Astrocyte (in vitro differentiated cells and primary cell): ENCODE measurements around the gene WDR36. TPM values are rescaled to one million over a fixed set of nuclear protein-coding genes. Genes with fewer than 3 reads are reported as not detected.
A peak's percentile ranks its signal among the peaks of the same experiment; 100 is the strongest.

Experiments used
- DNase-seq: peaks from one replicate; pipeline ENCODE4 v3.0.0-alpha.2; 2010; ENCODE audit warnings: low read depth
- FAIRE-seq: peaks from 2 replicates; lab custom pipeline; 2011; peaks lifted over from hg19 to GRCh38; lab: Jason Lieb, UNC
- H2AFZ ChIP-seq: 2 replicates; pipeline ENCODE4 v1.6.0; 2012; ENCODE audit warnings: low read depth, low read length, inconsistent platforms
- H3K27ac ChIP-seq: 2 replicates; pipeline ENCODE4 v1.5.1; 2011; ENCODE audit warnings: low read depth, low read length, inconsistent platforms
- H3K27me3 ChIP-seq: 2 replicates; pipeline ENCODE4 v1.6.0; 2011; ENCODE audit warnings: low read length, inconsistent platforms; ENCODE audit not compliant: insufficient read depth
- H3K36me3 ChIP-seq: 2 replicates; pipeline ENCODE4 v1.5.1; 2011; ENCODE audit warnings: low read length, inconsistent platforms; ENCODE audit not compliant: insufficient read depth
- H3K4me1 ChIP-seq: 2 replicates; pipeline ENCODE4 v1.5.1; 2011; ENCODE audit warnings: low read length, inconsistent platforms; ENCODE audit not compliant: insufficient read depth
- H3K4me2 ChIP-seq: 2 replicates; pipeline ENCODE4 v1.6.0; 2012; ENCODE audit warnings: low read length, inconsistent platforms
- H3K4me3 ChIP-seq: 2 replicates; pipeline ENCODE4 v1.5.1; 2011; ENCODE audit warnings: low read depth, mild to moderate bottlenecking, low read length, inconsistent platforms; ENCODE audit not compliant: insufficient read depth
- H3K79me2 ChIP-seq: 2 replicates; pipeline ENCODE4 v1.6.0; 2012; ENCODE audit warnings: mild to moderate bottlenecking, low read length, inconsistent platforms; ENCODE audit not compliant: insufficient read depth
- H3K9ac ChIP-seq: 2 replicates; pipeline ENCODE4 v1.6.0; 2012; ENCODE audit warnings: mild to moderate bottlenecking, low read length, inconsistent platforms
- H3K9me3 ChIP-seq: 2 replicates; pipeline ENCODE4 v1.5.1; 2012; ENCODE audit warnings: low read depth, mild to moderate bottlenecking, low read length, inconsistent platforms; ENCODE audit not compliant: insufficient read depth
- H4K20me1 ChIP-seq: 2 replicates; pipeline ENCODE4 v1.6.0; 2012; ENCODE audit warnings: low read length, inconsistent platforms; ENCODE audit not compliant: insufficient read depth
- H3K27ac Mint-ChIP-seq: one replicate; pipeline ENCODE4 v1.8.0; 2021; ENCODE audit warnings: mild to moderate bottlenecking, mixed read lengths; ENCODE audit not compliant: unreplicated experiment
- H3K27me3 Mint-ChIP-seq: one replicate; pipeline ENCODE4 v1.8.0; 2021; ENCODE audit warnings: low read depth, mixed read lengths; ENCODE audit not compliant: unreplicated experiment
- H3K36me3 Mint-ChIP-seq: one replicate; pipeline ENCODE4 v1.8.0; 2021; ENCODE audit warnings: low read depth, mixed read lengths; ENCODE audit not compliant: unreplicated experiment
- H3K4me1 Mint-ChIP-seq: one replicate; pipeline ENCODE4 v1.8.0; 2021; ENCODE audit warnings: low read depth, mixed read lengths; ENCODE audit not compliant: unreplicated experiment
- H3K4me3 Mint-ChIP-seq: one replicate; pipeline ENCODE4 v1.8.0; 2021; ENCODE audit warnings: mild to moderate bottlenecking, moderate library complexity, mixed read lengths; ENCODE audit not compliant: unreplicated experiment
- H3K9me3 Mint-ChIP-seq: one replicate; pipeline ENCODE4 v1.8.0; 2021; ENCODE audit warnings: mild to moderate bottlenecking, mixed read lengths; ENCODE audit not compliant: unreplicated experiment
- EZH2 ChIP-seq: IDR thresholded peaks from 2 replicates; pipeline ENCODE4 v1.6.1; 2012; ENCODE audit warnings: mild to moderate bottlenecking, low read length, inconsistent platforms; ENCODE audit not compliant: insufficient read depth
- total RNA-seq: library from RNA; stranded (reverse); gene quantifications from 2 replicates; pipeline ENCODE4 v1.2.1, GENCODE V29; 2021
- TF ChIP-seq, protein P1 (sequence below): IDR thresholded peaks from 2 replicates; pipeline ENCODE4 v1.5.1; 2011; ENCODE audit warnings: low read depth, mild to moderate bottlenecking, inconsistent platforms, low read length, moderate library complexity; ENCODE audit not compliant: insufficient read depth

Gene WDR36
- total RNA-seq, 1 donor from 2014 or later, result 33.4 TPM

DNA sequence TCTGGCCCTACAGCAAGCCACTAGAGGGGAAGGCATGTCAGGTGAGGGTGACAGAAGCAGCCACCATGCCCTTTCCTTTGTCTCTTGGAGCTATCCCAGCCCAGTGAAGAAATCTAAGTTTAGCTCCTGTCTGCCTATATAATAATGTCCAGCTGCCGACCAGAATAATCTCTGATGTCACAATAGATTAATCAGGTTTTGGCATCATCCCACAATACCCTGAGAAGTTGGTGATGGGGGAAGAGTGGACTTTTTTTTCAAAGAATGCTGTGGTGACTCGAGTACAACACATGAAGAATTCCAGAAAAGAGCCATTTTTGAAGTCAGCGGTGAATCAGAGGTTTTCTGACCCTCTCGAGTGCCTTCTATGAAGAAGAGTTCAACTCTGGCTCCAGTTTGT lies 22.3 kb upstream of the WDR36 start:
- no peak for FAIRE-seq
- peak overlapping the region; percentile 76 for H3K4me3 Mint-ChIP-seq

DNA sequence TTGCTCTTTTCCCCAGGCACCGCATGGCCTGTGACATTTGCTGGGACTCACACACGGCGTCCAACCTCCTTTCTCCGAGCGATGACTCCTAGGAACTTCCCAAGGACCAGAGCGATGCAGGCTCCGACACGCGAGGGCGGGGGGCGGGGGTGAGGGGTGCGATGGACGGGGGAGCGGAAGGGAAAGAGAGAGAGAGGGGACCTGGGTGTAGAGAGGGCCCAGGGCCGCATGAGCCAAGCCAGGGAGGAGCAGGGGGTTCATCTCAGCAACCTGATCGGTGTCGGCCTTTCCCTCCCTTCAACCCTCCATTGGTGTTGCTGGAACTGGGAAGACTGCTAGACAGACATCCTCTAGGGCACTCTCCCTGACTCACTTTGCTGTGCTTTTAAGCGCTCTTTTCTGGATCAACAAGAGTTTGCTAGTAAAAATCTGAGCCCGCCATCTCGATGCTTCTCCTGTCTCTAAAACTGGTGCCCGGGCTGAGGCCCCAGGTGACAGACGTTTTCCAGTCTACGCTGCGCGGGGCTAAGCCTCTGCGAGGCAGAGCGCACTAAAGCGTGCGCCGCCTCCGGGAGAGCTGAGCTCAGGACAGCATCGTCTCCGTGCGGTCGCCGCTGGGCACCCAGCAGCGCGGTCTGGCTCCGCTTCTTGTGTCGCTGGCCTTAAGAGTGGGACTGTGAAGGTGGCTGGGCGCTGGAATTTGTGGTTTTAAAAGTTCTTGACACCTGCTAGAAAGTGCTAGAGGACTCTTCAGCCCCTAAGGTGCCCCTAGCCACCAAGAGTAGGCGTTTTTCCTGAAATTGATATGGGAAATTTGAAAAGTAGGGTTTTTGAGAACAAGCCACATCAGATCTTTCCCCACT lies 21.6 kb upstream of the WDR36 start:
- Histone ChIP-seq H3K27me3 (no peaks in the 10 kb centered on the region), H2AFZ (peak overlapping the region; percentile 82)

More for the DNA sequence above, 22.3 kb upstream of the WDR36 start:
- Histone ChIP-seq H3K27me3 (no peaks in the 10 kb centered on the region), H3K4me3 (no peak overlapping the region), H3K4me2 (peak overlapping the region; percentile 86), H3K4me1 (peaks cover 29% of the 10 kb centered on the region), H3K9ac (peak overlapping the region; percentile 70), H3K9me3 (no peaks in the 10 kb centered on the region), H3K27ac (peak overlapping the region; percentile 32), H3K36me3 (no peaks in the 10 kb centered on the region), H3K79me2 (peaks cover 2% of the 10 kb centered on the region), H4K20me1 (no peaks in the 10 kb centered on the region), H2AFZ (peak overlapping the region; percentile 35)
- peak; percentile 67 for DNase-seq
- Mint-ChIP-seq H3K36me3 (no peaks in the 10 kb centered on the region), H3K4me1 (no peaks in the 10 kb centered on the region), H3K27me3 (peaks cover 62% of the 10 kb centered on the region), H3K9me3 (no peaks in the 10 kb centered on the region), H3K27ac (no peak overlapping the region)
- TF ChIP-seq, protein P1, sequence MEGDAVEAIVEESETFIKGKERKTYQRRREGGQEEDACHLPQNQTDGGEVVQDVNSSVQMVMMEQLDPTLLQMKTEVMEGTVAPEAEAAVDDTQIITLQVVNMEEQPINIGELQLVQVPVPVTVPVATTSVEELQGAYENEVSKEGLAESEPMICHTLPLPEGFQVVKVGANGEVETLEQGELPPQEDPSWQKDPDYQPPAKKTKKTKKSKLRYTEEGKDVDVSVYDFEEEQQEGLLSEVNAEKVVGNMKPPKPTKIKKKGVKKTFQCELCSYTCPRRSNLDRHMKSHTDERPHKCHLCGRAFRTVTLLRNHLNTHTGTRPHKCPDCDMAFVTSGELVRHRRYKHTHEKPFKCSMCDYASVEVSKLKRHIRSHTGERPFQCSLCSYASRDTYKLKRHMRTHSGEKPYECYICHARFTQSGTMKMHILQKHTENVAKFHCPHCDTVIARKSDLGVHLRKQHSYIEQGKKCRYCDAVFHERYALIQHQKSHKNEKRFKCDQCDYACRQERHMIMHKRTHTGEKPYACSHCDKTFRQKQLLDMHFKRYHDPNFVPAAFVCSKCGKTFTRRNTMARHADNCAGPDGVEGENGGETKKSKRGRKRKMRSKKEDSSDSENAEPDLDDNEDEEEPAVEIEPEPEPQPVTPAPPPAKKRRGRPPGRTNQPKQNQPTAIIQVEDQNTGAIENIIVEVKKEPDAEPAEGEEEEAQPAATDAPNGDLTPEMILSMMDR, result no peak
- TF ChIP-seq EZH2, result no peak

More for the DNA sequence above, 21.6 kb upstream of the WDR36 start:
- Mint-ChIP-seq H3K36me3 (no peaks in the 10 kb centered on the region), H3K4me1 (no peaks in the 10 kb centered on the region), H3K4me3 (peak overlapping the region; percentile 76), H3K27ac (no peak overlapping the region), H3K9me3 (no peaks in the 10 kb centered on the region), H3K27me3 (peaks cover 66% of the 10 kb centered on the region)
- TF ChIP-seq EZH2, result no peak
- TF ChIP-seq, protein P1, result no peak
- peak overlapping the region; percentile 41 for H3K4me3 ChIP-seq
- H3K9ac ChIP-seq, result peak overlapping the region; percentile 70
- no peaks in the 10 kb centered on the region for H3K9me3 ChIP-seq
- H4K20me1 ChIP-seq, result no peaks in the 10 kb centered on the region
- H3K79me2 ChIP-seq, result peaks cover 3% of the 10 kb centered on the region
- DNase-seq, result peak; percentile 24
- peaks cover 29% of the 10 kb centered on the region for H3K4me1 ChIP-seq
- peak overlapping the region; percentile 86 for H3K4me2 ChIP-seq
- no peaks in the 10 kb centered on the region for H3K36me3 ChIP-seq
- H3K27ac ChIP-seq, result no peak overlapping the region
- no peak for FAIRE-seq
